GM12874 (cell line): ENCODE measurements around the gene TRAP1.

ENCODE experiments used
- CTCF ChIP-seq: IDR thresholded peaks from 2 replicates; pipeline ENCODE4 v1.5.1; 2011; ENCODE audit warnings: low read depth, mild to moderate bottlenecking, control low read depth, low read length, moderate library complexity; ENCODE audit not compliant: insufficient read depth

TRAP1 gene

GRCh38 chr16:3661311-3661710 lies 56.0 kb downstream of the TRAP1 start:
- no peak for TF ChIP-seq CTCF

GRCh38 chr16:3659251-3659650 lies 58.1 kb downstream of the TRAP1 start:
- TF ChIP-seq CTCF, result no peak

GRCh38 chr16:3656491-3657468 lies 60.5 kb downstream of the TRAP1 start:
- no peak for TF ChIP-seq CTCF

GRCh38 chr16:3655396-3656159 lies 61.7 kb downstream of the TRAP1 start:
- no peak for TF ChIP-seq CTCF

- no peak for TF ChIP-seq CTCF
These were observed 62.3 kb downstream of the TRAP1 start for GRCh38 chr16:3655030-3655395.

- peak; percentile 92 for TF ChIP-seq CTCF
These were observed 62.9 kb downstream of the TRAP1 start, which contains the start of gene DNASE1 for GRCh38 chr16:3654249-3654991. TSS of gene DNASE1 (plus strand) at chr16:3654691. CDS start at chr16:3655374, 683 bp downstream.
